MM.1S (cell line): ENCODE measurements around the gene KLK14.

Experiments used
- CTCF ChIP-seq: fragments of 300-600 bp; sonication (generic); IDR thresholded peaks from 2 replicates; pipeline ENCODE4 v1.5.1; 2016; ENCODE audit warnings: antibody characterized with exemption, low read length, mixed read lengths
- EZH2phosphoT487 ChIP-seq: fragments of 300-600 bp; sonication (generic); IDR thresholded peaks from 2 replicates; pipeline ENCODE4 v1.6.1; 2018; ENCODE audit warnings: antibody characterized with exemption, low read length

- no peak for TF ChIP-seq CTCF
- TF ChIP-seq EZH2phosphoT487: no peak
These were observed 37.5 kb upstream of the KLK14 start for GRCh38 chr19:51120160-51120559.
